Measurements from ENCODE around the gene SEH1L. TPM values are rescaled to one million over a fixed set of nuclear protein-coding genes. Genes with fewer than 3 reads are reported as not detected.
A peak's percentile ranks its signal among the peaks of the same experiment; 100 is the strongest.

SEH1L gene
- total RNA-seq, 2 donors from 2014 or later: 77.8 to 94.5 TPM

DNA sequence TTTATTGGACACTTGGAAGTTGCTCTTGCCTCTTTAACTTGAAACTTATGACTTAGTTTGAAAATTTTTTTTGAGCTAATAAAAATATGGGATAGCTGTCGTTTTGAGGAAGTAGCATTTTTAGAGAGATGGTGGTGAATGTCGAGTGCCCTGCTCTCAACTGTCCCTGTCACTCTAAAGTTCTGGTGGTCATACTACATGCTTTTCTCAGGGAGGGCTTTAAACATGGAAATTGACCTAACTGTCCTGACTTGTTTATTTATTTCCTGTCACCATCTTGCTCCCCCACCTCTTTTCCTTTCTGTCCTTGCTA, 59.4 kb downstream of the SEH1L start:
- DNase-seq (no peak), ATAC-seq (replicated peaks in 1 of 2) (no peak)
- H3K9me3 Mint-ChIP-seq: no peaks in the 10 kb centered on the region
- H3K27ac Mint-ChIP-seq: no peak overlapping the region
- H3K4me1 Mint-ChIP-seq (ENCODE audit: low read depth): peaks cover 12% of the 10 kb centered on the region
- no peaks in the 10 kb centered on the region for H3K27me3 Mint-ChIP-seq (ENCODE audit: low read depth)
- peaks cover 4 to 30% of the 10 kb centered on the region in 2 donors for H3K36me3 Mint-ChIP-seq (ENCODE audit: insufficient read depth in 2 of 2)
- no peak overlapping the region for H3K4me3 Mint-ChIP-seq

DNA sequence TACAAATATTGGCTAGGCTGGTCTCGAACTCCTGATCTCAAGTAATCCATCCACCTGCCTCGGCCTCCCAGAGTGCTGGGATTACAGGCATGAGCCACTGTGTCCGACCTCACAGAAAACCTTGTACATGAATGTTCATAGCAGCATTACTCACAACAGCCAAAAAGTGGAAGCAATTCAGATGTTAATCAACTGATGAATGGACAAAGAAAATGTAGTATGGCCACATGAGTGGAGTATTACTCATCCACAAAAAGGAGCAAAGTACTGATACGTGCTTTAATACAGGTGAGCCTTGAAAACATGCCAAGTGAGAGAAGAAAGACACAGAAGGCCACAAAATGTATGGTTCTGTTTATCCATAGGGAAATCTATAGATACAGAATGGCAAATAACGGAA, 63.9 kb downstream of the SEH1L start:
- Mint-ChIP-seq H3K4me3 (no peak overlapping the region), H3K4me1 (ENCODE audit: low read depth) (peaks cover 7% of the 10 kb centered on the region), H3K27me3 (ENCODE audit: low read depth) (no peaks in the 10 kb centered on the region), H3K27ac (no peak overlapping the region), H3K9me3 (no peaks in the 10 kb centered on the region), H3K36me3 (ENCODE audit: insufficient read depth in 2 of 2) (peaks cover 8 to 40% of the 10 kb centered on the region in 2 donors)
- ATAC-seq (replicated peaks in 1 of 2): no peak
- no peak for DNase-seq

DNA sequence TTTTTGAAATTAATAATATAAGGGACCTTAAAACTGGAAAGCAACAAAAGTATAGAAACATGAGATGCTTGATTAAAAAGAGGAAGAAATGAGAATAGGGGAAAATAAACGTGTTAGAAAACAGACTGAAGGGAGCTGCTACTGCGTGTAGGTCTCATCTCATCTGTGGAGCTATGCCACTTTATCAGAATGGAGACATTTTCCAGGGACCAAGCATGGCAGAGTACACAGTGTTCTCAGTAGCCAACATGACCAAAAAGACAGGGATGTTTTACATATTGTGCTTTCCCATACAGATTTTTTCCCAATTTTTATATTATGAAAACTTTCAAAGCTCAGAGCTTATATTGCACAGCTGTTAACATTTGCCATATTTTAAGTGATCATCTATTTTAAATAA, 66.4 kb downstream of the SEH1L start:
- H3K27ac Mint-ChIP-seq: no peak overlapping the region
- H3K36me3 Mint-ChIP-seq (ENCODE audit: insufficient read depth in 2 of 2): peaks cover 10 to 38% of the 10 kb centered on the region in 2 donors
- H3K4me1 Mint-ChIP-seq (ENCODE audit: low read depth): peaks cover 13% of the 10 kb centered on the region
- no peaks in the 10 kb centered on the region for H3K9me3 Mint-ChIP-seq
- DNase-seq (no peak), ATAC-seq (replicated peaks in 1 of 2) (no peak)
- no peak overlapping the region for H3K4me3 Mint-ChIP-seq
- no peaks in the 10 kb centered on the region for H3K27me3 Mint-ChIP-seq (ENCODE audit: low read depth)

DNA sequence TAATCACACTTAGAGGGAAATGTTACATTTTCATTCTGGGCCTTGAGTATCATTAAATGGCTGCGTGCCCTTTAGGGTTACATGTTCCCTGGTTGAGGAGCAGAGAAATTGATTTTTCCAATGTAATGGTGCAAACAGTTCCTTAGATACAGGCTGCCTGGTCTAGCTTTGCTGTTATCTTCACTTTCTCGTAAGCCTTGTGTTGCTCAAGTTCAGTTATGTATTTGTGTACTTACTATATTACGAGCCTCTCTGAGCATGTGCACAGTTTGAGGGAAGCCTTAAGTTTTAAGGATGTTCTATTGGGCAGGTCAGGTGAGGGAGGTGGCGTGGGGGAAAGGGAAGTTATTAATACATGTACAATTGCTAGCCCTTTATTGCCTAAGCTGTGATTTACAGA, 67.0 kb downstream of the SEH1L start:
- peaks cover 10 to 35% of the 10 kb centered on the region in 2 donors for H3K36me3 Mint-ChIP-seq (ENCODE audit: insufficient read depth in 2 of 2)
- DNase-seq (no peak), ATAC-seq (replicated peaks in 1 of 2) (no peak)
- H3K27me3 Mint-ChIP-seq (ENCODE audit: low read depth): no peaks in the 10 kb centered on the region
- no peak overlapping the region for H3K27ac Mint-ChIP-seq
- H3K4me3 Mint-ChIP-seq: no peak overlapping the region
- no peaks in the 10 kb centered on the region for H3K9me3 Mint-ChIP-seq
- peaks cover 15% of the 10 kb centered on the region for H3K4me1 Mint-ChIP-seq (ENCODE audit: low read depth)

DNA sequence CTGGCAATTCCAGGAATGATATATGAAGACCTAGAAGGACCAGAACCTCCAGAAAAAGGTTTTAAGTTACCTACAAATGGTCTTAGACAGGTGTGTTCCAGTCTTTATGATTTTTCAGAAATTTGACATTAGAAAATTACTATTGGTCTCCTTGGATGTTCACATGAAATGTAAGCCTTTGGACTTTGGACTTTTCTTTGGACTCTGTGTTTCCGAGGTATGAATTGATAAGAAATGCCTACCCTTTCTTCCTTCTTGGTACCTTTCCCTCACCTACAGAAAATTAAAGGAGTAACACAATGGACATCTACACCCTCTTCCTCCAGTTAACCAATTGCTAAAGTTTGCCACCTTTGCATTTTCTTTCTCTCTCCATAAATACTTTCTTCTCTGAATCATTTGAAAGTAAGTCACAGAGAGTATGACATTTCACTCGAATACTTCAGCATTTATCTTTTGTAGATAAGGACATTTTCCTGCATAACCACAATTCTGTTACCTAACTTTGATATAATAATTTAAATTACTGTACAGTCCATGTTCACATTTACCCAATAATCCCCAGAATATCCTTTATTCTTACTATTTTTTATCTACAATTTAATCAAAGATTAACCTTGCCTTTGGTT, 69.5 kb downstream of the SEH1L start:
- no peak overlapping the region for H3K27ac Mint-ChIP-seq
- peaks cover 12 to 40% of the 10 kb centered on the region in 2 donors for H3K36me3 Mint-ChIP-seq (ENCODE audit: insufficient read depth in 2 of 2)
- H3K27me3 Mint-ChIP-seq (ENCODE audit: low read depth): no peaks in the 10 kb centered on the region
- ATAC-seq (replicated peaks in 1 of 2): no peak
- DNase-seq: no peak
- no peak overlapping the region for H3K4me3 Mint-ChIP-seq
- no peaks in the 10 kb centered on the region for H3K9me3 Mint-ChIP-seq
- peaks cover 19% of the 10 kb centered on the region for H3K4me1 Mint-ChIP-seq (ENCODE audit: low read depth)

DNA sequence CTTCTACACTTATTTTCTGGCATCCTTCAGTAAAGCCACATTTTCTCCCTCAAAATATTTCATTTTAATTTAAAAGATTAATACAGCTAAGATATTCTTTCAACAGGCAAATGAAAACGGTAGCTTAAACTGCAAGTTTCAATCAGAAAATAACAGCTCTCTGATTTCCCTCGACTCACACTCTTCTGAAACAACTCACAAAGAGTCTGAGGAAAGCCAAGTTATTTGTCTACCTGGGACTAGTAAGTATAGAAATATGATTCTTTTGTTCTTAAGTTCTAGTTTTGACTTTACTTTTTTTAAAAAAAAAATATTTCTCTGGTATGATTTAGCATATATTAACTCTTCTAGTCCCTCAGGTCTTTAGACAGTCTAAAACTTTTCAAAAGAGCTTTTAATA, 70.6 kb downstream of the SEH1L start:
- H3K4me1 Mint-ChIP-seq (ENCODE audit: low read depth): peaks cover 19% of the 10 kb centered on the region
- DNase-seq (no peak), ATAC-seq (replicated peaks in 1 of 2) (no peak)
- no peaks in the 10 kb centered on the region for H3K27me3 Mint-ChIP-seq (ENCODE audit: low read depth)
- no peak overlapping the region for H3K4me3 Mint-ChIP-seq
- no peaks in the 10 kb centered on the region for H3K9me3 Mint-ChIP-seq
- peaks cover 10 to 44% of the 10 kb centered on the region in 2 donors for H3K36me3 Mint-ChIP-seq (ENCODE audit: insufficient read depth in 2 of 2)
- H3K27ac Mint-ChIP-seq: peak overlapping the region; percentile 28

DNA sequence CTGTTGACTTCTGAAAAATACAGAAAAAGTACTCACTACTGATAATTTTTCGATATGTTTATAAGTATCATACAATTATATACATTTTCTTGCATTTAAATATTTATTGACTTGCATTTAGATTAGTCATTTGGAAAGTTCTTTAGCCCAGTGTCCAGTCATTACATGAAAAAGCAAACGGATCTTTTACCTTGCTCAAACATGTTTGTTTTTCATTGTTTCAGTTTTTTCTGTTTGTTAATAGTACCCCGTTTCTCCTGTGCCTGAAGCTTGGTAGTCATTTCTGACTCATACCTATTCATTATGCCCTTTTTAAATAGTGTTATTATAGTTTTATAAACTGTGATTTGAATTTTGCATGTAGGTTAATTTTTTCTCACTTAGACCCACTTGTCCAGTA, 71.5 kb downstream of the SEH1L start:
- Mint-ChIP-seq H3K4me3 (no peak overlapping the region), H3K9me3 (no peaks in the 10 kb centered on the region), H3K36me3 (ENCODE audit: insufficient read depth in 2 of 2) (peaks cover 12 to 51% of the 10 kb centered on the region in 2 donors), H3K27me3 (ENCODE audit: low read depth) (no peaks in the 10 kb centered on the region), H3K27ac (no peak overlapping the region), H3K4me1 (ENCODE audit: low read depth) (peaks cover 19% of the 10 kb centered on the region)
- DNase-seq: no peak
- no peak for ATAC-seq (replicated peaks in 1 of 2)

DNA sequence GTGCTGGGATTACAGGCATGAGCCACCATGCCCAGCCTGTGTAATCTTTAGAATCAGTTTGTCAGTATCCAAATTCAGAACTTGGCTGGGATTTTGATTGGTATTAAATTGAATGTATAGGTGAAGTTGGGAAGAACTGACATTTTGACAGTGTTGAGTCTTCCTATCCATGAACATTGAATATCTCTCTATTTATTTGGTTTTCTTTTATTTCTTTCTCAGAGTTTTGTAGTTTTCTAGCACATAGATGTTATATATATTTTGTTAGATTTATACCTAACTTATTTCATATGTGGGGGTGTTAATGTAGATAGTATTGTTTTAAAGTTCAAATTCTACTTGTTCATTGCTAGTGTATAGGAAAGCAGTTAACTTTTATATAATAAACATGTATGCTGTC, 74.8 kb downstream of the SEH1L start:
- H3K9me3 Mint-ChIP-seq: no peaks in the 10 kb centered on the region
- H3K36me3 Mint-ChIP-seq (ENCODE audit: insufficient read depth in 2 of 2): peaks cover 17 to 57% of the 10 kb centered on the region in 2 donors
- H3K4me1 Mint-ChIP-seq (ENCODE audit: low read depth): peaks cover 23% of the 10 kb centered on the region
- no peak overlapping the region for H3K27ac Mint-ChIP-seq
- no peak for DNase-seq
- H3K4me3 Mint-ChIP-seq: no peak overlapping the region
- no peaks in the 10 kb centered on the region for H3K27me3 Mint-ChIP-seq (ENCODE audit: low read depth)
- ATAC-seq (replicated peaks in 1 of 2): no peak

DNA sequence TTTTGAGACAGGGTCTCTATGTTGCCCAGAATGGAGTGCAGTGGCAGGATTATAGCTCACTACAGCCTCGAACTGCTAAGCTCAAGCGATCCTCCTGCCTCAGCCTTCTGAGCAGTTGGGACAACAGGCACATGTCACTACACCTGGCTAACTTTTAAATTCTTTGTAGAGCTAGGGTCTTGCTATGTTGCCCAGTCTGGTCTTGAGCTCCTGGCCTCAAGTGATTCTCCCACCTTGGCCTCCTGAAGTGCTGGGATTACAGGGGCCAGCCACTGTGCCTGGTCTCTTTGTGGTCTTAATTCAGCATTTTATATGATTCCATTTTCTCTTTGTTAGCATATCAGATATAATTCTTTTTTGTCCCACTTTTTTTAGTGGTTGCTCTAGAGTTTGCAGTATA, 77.4 kb downstream of the SEH1L start:
- H3K9me3 Mint-ChIP-seq: no peaks in the 10 kb centered on the region
- ATAC-seq (replicated peaks in 1 of 2) (no peak), DNase-seq (no peak)
- H3K27me3 Mint-ChIP-seq (ENCODE audit: low read depth): no peaks in the 10 kb centered on the region
- H3K27ac Mint-ChIP-seq: no peak overlapping the region
- H3K4me3 Mint-ChIP-seq: no peak overlapping the region
- peaks cover 5% of the 10 kb centered on the region for H3K4me1 Mint-ChIP-seq (ENCODE audit: low read depth)
- peaks cover 17 to 50% of the 10 kb centered on the region in 2 donors for H3K36me3 Mint-ChIP-seq (ENCODE audit: insufficient read depth in 2 of 2)

DNA sequence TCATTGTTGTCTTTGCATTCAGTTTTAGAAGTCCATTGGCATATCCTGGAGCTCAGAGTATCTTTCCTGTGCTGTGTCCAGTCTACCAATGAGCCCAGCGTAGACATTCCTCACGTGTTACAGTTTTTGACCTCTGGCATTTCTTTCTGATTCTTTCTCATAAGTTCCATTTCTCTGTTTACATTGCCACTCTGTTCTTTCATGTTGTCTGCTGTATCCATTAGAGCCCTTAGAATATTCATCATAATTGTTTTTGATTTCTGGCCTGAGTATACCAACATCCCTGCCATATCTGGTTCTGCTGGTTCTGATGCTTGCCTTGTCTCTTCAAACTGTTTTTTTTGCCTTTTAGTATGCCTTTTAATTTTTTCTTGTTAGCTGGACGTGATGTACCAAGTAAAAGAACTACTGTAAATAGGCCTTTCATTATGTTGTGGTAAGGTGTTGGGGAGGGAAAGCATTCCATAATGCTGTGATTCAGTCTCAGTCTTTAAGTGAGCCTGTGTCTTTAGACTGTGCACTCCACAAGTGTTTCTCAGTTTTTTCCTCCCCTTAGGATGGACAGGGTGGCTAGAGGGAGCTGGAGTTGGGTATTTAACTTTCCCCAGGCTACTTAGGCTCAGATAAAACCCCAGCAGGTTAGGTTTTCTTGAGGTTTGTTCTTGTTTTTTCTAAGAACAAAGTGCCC, 78.9 kb downstream of the SEH1L start:
- Mint-ChIP-seq H3K27ac (peak overlapping the region; percentile 10), H3K4me1 (ENCODE audit: low read depth) (peaks cover 5% of the 10 kb centered on the region), H3K36me3 (ENCODE audit: insufficient read depth in 2 of 2) (peaks cover 21 to 51% of the 10 kb centered on the region in 2 donors), H3K9me3 (no peaks in the 10 kb centered on the region), H3K27me3 (ENCODE audit: low read depth) (no peaks in the 10 kb centered on the region), H3K4me3 (no peak overlapping the region)
- no peak for DNase-seq
- ATAC-seq (replicated peaks in 1 of 2): no peak

DNA sequence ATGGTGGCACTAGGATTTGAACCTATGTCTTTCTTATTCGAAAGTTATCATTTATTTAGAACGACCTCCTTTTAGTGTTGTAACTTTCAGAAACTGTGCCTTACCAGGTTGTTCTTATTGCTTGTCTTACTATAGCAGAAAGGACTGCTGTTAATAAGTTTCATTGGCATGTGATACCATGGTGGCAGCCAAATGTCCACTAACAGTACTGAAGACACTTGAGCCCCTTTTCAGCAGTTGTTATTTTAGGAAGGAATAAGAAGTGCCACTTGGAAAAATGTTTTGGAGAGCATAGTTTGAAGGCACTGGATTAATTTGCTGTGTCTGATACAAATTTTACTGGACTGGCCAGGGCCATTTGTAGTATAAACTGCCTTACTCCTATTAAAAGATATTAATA, 81.1 kb downstream of the SEH1L start:
- ATAC-seq (replicated peaks in 1 of 2) (no peak), DNase-seq (no peak)
- no peak overlapping the region for H3K4me3 Mint-ChIP-seq
- peaks cover 5% of the 10 kb centered on the region for H3K4me1 Mint-ChIP-seq (ENCODE audit: low read depth)
- no peaks in the 10 kb centered on the region for H3K27me3 Mint-ChIP-seq (ENCODE audit: low read depth)
- no peak overlapping the region for H3K27ac Mint-ChIP-seq
- H3K36me3 Mint-ChIP-seq (ENCODE audit: insufficient read depth in 2 of 2): peaks cover 21 to 51% of the 10 kb centered on the region in 2 donors
- H3K9me3 Mint-ChIP-seq: no peaks in the 10 kb centered on the region

DNA sequence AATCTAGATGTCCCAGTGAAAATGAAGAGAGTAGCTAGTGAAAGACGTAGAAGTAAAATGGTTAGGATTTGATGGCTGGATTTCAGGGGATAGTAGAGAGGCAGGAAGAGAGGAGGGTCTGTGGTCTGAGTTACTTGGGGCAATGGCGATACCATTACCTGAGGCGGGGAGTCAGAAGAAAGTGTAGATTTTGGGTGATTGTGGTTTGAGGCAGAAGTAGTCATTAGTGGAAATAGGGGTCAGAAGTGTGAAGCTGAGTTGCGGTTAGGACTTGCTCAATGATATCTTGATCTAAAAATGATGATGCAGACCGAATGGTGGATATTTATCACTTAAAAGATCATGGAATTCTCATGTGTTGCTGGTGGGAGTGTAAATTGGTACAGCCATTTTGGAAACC, 84.4 kb downstream of the SEH1L start:
- DNase-seq (no peak), ATAC-seq (replicated peaks in 1 of 2) (peak in 1 of 2 donors; percentile 62)
- Mint-ChIP-seq H3K36me3 (ENCODE audit: insufficient read depth in 2 of 2) (peaks cover 10 to 34% of the 10 kb centered on the region in 2 donors), H3K9me3 (no peaks in the 10 kb centered on the region), H3K4me1 (ENCODE audit: low read depth) (no peaks in the 10 kb centered on the region), H3K4me3 (no peak overlapping the region), H3K27ac (no peak overlapping the region), H3K27me3 (ENCODE audit: low read depth) (no peaks in the 10 kb centered on the region)

DNA sequence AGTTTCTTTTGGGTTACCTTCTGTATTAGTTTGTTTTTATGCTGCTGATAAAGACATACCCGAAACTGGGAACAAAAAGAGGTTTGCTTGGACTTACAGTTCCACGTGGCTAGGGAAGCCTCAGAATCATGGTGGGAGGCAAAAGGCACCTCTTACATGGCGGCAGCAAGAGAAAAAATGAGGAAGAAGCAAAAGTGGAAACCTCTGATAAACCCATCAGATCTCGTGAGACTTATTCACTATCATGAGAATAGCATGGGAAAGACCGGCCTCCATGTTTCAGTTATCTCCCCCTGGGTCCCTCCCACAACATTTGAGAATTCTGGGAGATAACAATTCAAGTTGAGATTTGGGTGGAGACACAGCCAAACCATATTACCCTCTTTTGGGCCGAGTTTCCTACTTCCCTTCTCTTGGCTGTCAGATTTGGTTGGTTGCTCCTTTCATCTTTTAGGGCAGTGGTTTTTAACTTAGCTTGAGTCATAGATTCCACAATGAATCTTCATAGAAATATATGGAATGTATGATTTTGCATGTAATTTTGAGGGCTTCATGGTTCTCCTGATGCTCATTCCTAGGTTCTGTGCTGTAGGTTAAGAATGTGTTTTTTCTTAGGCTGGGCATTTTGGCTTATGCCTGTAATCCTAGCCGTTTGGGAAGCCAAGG, 87.6 kb downstream of the SEH1L start:
- DNase-seq: no peak

More for the DNA sequence above, 87.6 kb downstream of the SEH1L start:
- Mint-ChIP-seq H3K36me3 (ENCODE audit: insufficient read depth in 2 of 2) (peaks cover 10 to 43% of the 10 kb centered on the region in 2 donors), H3K27ac (no peak overlapping the region), H3K4me1 (ENCODE audit: low read depth) (no peaks in the 10 kb centered on the region), H3K27me3 (ENCODE audit: low read depth) (no peaks in the 10 kb centered on the region), H3K4me3 (no peak overlapping the region), H3K9me3 (no peaks in the 10 kb centered on the region)
- ATAC-seq (replicated peaks in 1 of 2): no peak

All from activated T-cell treated with anti-CD3 and anti-CD28 coated beads, Interleukin-2, amount 50 U/mL, for 72 hours (primary cell).